Progenitor cell of endocrine pancreas (in vitro differentiated cells): ENCODE results near the gene PCBP3. TPM values are rescaled to one million over a fixed set of nuclear protein-coding genes. Genes with fewer than 3 reads are reported as not detected.

ENCODE experiments used
- DNase-seq: peaks from one replicate; pipeline ENCODE4 v3.0.0; 2021; ENCODE audit warnings: low spot score; ENCODE audit not compliant: unreplicated experiment
- H3K27ac Mint-ChIP-seq: 2 replicates; pipeline ENCODE4 v1.8.0; 2021; ENCODE audit warnings: mild to moderate bottlenecking, moderate library complexity, mixed read lengths
- H3K27me3 Mint-ChIP-seq: 2 replicates; pipeline ENCODE4 v1.8.0; 2021; ENCODE audit warnings: mixed read lengths
- H3K36me3 Mint-ChIP-seq: 2 replicates; pipeline ENCODE4 v1.8.0; 2022; ENCODE audit warnings: mixed read lengths; ENCODE audit not compliant: insufficient read depth
- H3K4me1 Mint-ChIP-seq: 2 replicates; pipeline ENCODE4 v1.8.0; 2021; ENCODE audit warnings: low read depth, mixed read lengths
- H3K4me3 Mint-ChIP-seq: 2 replicates; pipeline ENCODE4 v1.8.0; 2021; ENCODE audit warnings: low read depth, mild to moderate bottlenecking, moderate library complexity, mixed read lengths
- H3K9me3 Mint-ChIP-seq: 2 replicates; pipeline ENCODE4 v1.8.0; 2021; ENCODE audit warnings: low read depth, mixed read lengths
- CTCF ChIP-seq: fragments of 200-600 bp; sonication (generic); IDR thresholded peaks from one replicate; pipeline ENCODE4 v1.5.0; 2021; ENCODE audit warnings: antibody characterized with exemption, mild to moderate bottlenecking; ENCODE audit not compliant: unreplicated experiment
- total RNA-seq: library from RNA; stranded (reverse); gene quantifications from 2 replicates; pipeline ENCODE4 v1.2.1, GENCODE V29; 2021

PCBP3 gene
- total RNA-seq, 1 donor from 2014 or later = 3.7 TPM

- Mint-ChIP-seq H3K27me3 (peaks cover 10% of the 10 kb centered on the region), H3K4me3 (no peak overlapping the region), H3K4me1 (no peaks in the 10 kb centered on the region), H3K27ac (no peak overlapping the region), H3K9me3 (no peaks in the 10 kb centered on the region), H3K36me3 (no peaks in the 10 kb centered on the region)
- no peak for DNase-seq
- TF ChIP-seq CTCF = no peak
These were observed 228.2 kb downstream of the PCBP3 start for GRCh38 chr21:45871616-45872236.

- DNase-seq = no peak
- no peak overlapping the region for H3K4me3 Mint-ChIP-seq
- no peak overlapping the region for H3K27ac Mint-ChIP-seq
- peaks cover 11% of the 10 kb centered on the region for H3K27me3 Mint-ChIP-seq
- no peaks in the 10 kb centered on the region for H3K36me3 Mint-ChIP-seq
- no peaks in the 10 kb centered on the region for H3K4me1 Mint-ChIP-seq
- H3K9me3 Mint-ChIP-seq = no peaks in the 10 kb centered on the region
- TF ChIP-seq CTCF = no peak
These were observed 228.9 kb downstream of the PCBP3 start for GRCh38 chr21:45872471-45872870.

- H3K27ac Mint-ChIP-seq = no peak overlapping the region
These were observed 229.4 kb downstream of the PCBP3 start for GRCh38 chr21:45872902-45873301.

GRCh38 chr21:45873418-45873817 is 229.9 kb downstream of the PCBP3 start:
- H3K27ac Mint-ChIP-seq = no peak overlapping the region
- no peaks in the 10 kb centered on the region for H3K9me3 Mint-ChIP-seq
- H3K27me3 Mint-ChIP-seq = peaks cover 13% of the 10 kb centered on the region
- DNase-seq = no peak
- H3K4me1 Mint-ChIP-seq = no peaks in the 10 kb centered on the region
- H3K36me3 Mint-ChIP-seq = no peaks in the 10 kb centered on the region
- TF ChIP-seq CTCF = no peak
- no peak overlapping the region for H3K4me3 Mint-ChIP-seq

More at GRCh38 chr21:45872902-45873301, 229.4 kb downstream of the PCBP3 start:
- Mint-ChIP-seq H3K4me1 (no peaks in the 10 kb centered on the region), H3K4me3 (no peak overlapping the region), H3K27me3 (peaks cover 11% of the 10 kb centered on the region), H3K9me3 (no peaks in the 10 kb centered on the region), H3K36me3 (no peaks in the 10 kb centered on the region)
- no peak for DNase-seq
- TF ChIP-seq CTCF = no peak

- H3K9me3 Mint-ChIP-seq = no peaks in the 10 kb centered on the region
- H3K27ac Mint-ChIP-seq = no peak overlapping the region
- TF ChIP-seq CTCF = no peak
- H3K36me3 Mint-ChIP-seq = no peaks in the 10 kb centered on the region
- peaks cover 17% of the 10 kb centered on the region for H3K27me3 Mint-ChIP-seq
- no peaks in the 10 kb centered on the region for H3K4me1 Mint-ChIP-seq
- no peak overlapping the region for H3K4me3 Mint-ChIP-seq
- DNase-seq = no peak
These were observed 230.3 kb downstream of the PCBP3 start for GRCh38 chr21:45873866-45874265.
